Kidney epithelial cell (primary cell): ENCODE measurements around the gene OGDHL. TPM values are rescaled to one million over a fixed set of nuclear protein-coding genes. Genes with fewer than 3 reads are reported as not detected.
"Not testable (repeated sequence)": the region's sequence is repeated elsewhere in the genome, so short reads cannot be mapped to it uniquely, and the experiment has no call there.

Experiments used
- DNase-seq: peaks from one replicate; pipeline ENCODE4 v3.0.0-alpha.2; 2010; ENCODE audit warnings: low read depth
- H3K27me3 ChIP-seq: 2 replicates; pipeline ENCODE4 v1.6.0; 2011; ENCODE audit warnings: low read length; ENCODE audit not compliant: control insufficient read depth, insufficient read depth
- H3K36me3 ChIP-seq: 2 replicates; pipeline ENCODE4 v1.5.1; 2011; ENCODE audit warnings: low read length; ENCODE audit not compliant: control insufficient read depth, insufficient read depth
- H3K4me3 ChIP-seq: 2 replicates; pipeline ENCODE4 v1.5.1; 2011; ENCODE audit warnings: low read depth, mild to moderate bottlenecking, control low read depth, low read length
- total RNA-seq: library from RNA; depleted of rRNA; stranded (reverse); fragments of >200 nt; gene quantifications from 2 replicates; pipeline ENCODE4 v1.2.3, GENCODE V29; 2015
- TF ChIP-seq, protein P1 (sequence below): IDR thresholded peaks from 2 replicates; pipeline ENCODE4 v1.5.1; 2011; ENCODE audit warnings: mild to moderate bottlenecking, moderate library complexity, low read length, control low read depth, inconsistent platforms; ENCODE audit not compliant: insufficient read depth, poor library complexity, severe bottlenecking

Gene OGDHL
- total RNA-seq, 1 donor from 2014 or later: 1.7 TPM

DNA sequence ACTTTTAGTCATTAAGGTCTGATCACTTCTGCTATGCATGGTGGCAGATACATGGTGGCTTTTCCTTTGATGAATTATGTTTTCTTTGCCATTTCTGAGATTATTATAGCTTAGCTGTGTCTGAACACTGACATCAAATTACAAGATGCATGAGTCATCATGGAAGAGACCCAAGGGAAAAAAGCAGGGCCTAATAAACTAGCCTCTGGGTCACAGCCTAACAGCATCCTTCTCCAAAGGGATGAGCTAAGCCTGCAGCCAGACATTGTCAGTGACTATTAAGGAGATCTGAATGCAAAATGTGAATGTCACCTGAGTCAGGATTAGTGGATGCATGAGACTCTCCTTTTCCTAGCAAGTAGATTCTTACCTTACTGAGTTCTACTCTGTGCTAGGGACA lies 19.1 kb upstream of the OGDHL start:
- TF ChIP-seq, protein P1, sequence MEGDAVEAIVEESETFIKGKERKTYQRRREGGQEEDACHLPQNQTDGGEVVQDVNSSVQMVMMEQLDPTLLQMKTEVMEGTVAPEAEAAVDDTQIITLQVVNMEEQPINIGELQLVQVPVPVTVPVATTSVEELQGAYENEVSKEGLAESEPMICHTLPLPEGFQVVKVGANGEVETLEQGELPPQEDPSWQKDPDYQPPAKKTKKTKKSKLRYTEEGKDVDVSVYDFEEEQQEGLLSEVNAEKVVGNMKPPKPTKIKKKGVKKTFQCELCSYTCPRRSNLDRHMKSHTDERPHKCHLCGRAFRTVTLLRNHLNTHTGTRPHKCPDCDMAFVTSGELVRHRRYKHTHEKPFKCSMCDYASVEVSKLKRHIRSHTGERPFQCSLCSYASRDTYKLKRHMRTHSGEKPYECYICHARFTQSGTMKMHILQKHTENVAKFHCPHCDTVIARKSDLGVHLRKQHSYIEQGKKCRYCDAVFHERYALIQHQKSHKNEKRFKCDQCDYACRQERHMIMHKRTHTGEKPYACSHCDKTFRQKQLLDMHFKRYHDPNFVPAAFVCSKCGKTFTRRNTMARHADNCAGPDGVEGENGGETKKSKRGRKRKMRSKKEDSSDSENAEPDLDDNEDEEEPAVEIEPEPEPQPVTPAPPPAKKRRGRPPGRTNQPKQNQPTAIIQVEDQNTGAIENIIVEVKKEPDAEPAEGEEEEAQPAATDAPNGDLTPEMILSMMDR: no peak
- H3K27me3 ChIP-seq: no peaks in the 10 kb centered on the region
- H3K36me3 ChIP-seq: no peaks in the 10 kb centered on the region
- H3K4me3 ChIP-seq: no peak overlapping the region
- DNase-seq: no peak

GRCh38 chr10:49778197-49778596 lies 16.1 kb upstream of the OGDHL start:
- DNase-seq: no peak
- Histone ChIP-seq H3K36me3 (no peaks in the 10 kb centered on the region), H3K4me3 (no peak overlapping the region), H3K27me3 (no peaks in the 10 kb centered on the region)
- TF ChIP-seq, protein P1: no peak

DNA sequence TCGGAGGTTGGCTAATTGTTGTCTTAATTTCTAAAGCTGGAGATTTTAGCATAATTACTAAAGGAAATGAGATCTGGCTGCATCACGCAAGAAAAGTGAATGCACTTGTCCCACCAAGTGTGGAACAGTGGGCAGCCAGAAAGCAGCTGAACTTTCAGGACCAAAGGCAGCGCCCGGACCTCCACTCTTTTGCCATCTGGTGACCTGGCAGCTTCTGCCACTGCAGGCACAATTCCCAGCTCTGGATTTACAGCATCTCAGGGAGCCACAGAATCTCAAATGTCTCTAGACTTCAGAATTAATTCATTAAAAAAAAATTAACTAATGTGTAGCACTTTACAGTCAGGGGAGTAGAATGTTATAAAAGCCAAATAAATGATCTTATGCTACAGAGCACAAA lies 14.7 kb upstream of the OGDHL start:
- TF ChIP-seq, protein P1: no peak
- Histone ChIP-seq H3K4me3 (no peak overlapping the region), H3K27me3 (peaks cover 2% of the 10 kb centered on the region), H3K36me3 (no peaks in the 10 kb centered on the region)
- DNase-seq: no peak

DNA sequence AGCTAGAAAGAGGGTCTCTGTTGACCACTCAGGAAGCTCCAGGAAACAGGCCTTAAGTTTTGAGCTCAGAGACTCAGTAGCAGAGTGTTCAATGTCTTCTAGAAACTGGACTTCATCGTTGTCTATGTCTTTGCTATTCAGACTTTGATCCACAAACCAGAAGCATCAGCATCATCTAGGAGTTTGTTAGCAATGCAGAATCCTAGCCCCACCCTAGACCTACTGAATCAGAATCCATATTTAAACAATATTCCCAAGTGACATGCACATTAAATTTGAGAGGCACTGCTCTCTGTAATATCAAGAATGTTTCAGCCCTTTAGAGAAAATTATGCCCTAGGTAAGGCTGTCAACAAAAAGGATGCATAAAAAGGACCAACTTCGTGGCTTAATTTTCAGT lies 12.9 kb upstream of the OGDHL start:
- no peak for DNase-seq
- TF ChIP-seq, protein P1: no peak
- H3K36me3 ChIP-seq: no peaks in the 10 kb centered on the region
- H3K27me3 ChIP-seq: peaks cover 9% of the 10 kb centered on the region
- H3K4me3 ChIP-seq: no peak overlapping the region

GRCh38 chr10:49772944-49773343 lies 10.8 kb upstream of the OGDHL start:
- DNase-seq, H3K4me3 ChIP-seq, H3K36me3 ChIP-seq: not testable (repeated sequence)
- H3K27me3 ChIP-seq: peaks cover 26% of the 10 kb centered on the region

GRCh38 chr10:49771046-49771445 lies 8.9 kb upstream of the OGDHL start:
- not testable (repeated sequence) for H3K36me3 ChIP-seq, DNase-seq, H3K4me3 ChIP-seq
- peaks cover 29% of the 10 kb centered on the region for H3K27me3 ChIP-seq

DNA sequence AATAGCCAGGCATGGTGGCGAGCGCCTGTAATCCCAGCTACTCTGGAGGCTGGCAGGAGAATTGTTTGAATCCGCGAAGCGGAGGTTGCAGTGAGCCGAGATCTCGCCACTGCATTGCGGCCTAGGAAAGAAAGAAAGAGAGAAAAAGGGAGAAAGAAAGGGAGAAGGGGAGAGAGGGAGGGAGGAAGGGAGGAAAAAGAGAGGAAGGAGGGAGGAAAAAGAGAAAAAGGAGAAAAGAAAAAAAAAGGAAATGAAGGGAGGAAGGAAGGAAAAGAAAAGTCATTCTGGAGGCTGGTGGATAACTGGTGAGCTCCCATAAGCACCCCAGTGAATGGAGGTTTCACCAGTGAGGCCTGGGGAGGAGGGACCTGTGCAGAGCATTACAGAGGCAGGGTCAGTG lies 7.6 kb upstream of the OGDHL start:
- no peak overlapping the region for H3K4me3 ChIP-seq
- H3K27me3 ChIP-seq: peaks cover 29% of the 10 kb centered on the region
- no peaks in the 10 kb centered on the region for H3K36me3 ChIP-seq
- no peak for DNase-seq
- TF ChIP-seq, protein P1: no peak
